ENCODE results near the gene PKP3.

Gene PKP3

GRCh38 chr11:413120-414081 lies 19.4 kb downstream of the PKP3 start:
- no peak for TF ChIP-seq POLR2AphosphoS5 (IDR thresholded peaks at IDR 0.05; ENCODE audit: low read depth, low read length)

DNA sequence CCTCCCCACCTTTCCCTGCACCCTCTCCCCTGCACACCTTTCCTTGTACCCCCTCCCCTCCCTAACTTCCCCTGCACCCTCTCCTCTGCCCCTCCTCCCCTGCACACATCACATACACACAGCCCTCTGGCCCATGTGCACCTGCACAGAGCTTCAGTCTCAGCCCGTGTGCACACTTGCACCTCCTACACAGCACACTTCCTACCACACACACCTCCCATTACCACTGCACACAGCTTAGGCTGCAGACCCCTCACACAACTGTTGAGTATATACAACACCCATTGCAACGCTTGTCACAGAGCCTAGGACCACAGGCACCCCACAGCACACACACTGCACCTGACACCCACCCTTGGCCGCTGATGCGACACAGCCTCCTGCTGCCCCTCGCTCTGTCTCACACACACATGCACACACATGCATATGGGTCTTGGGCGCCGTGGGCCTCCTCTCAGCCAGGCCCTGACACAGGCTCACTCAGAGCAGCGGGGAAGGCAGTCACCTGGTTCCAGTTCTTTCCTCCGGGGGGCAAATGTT lies 20.4 kb downstream of the PKP3 start:
- TF ChIP-seq FOXP2 (optimal IDR thresholded peaks at IDR 0.05; ENCODE audit: borderline replicate concordance, extremely low read depth, extremely low read length, insufficient read depth) (no peak), SIN3A (IDR thresholded peaks at IDR 0.05; ENCODE audit: borderline replicate concordance, insufficient read depth, low read length) (no peak), TAF1 (IDR thresholded peaks at IDR 0.05; ENCODE audit: borderline replicate concordance, insufficient read depth, low read length) (no peak), POLR2AphosphoS5 (IDR thresholded peaks at IDR 0.05; ENCODE audit: low read depth, low read length) (no peak), REST (IDR thresholded peaks at IDR 0.05; ENCODE audit: insufficient read depth in 1 of 2, low read depth in 2 of 2, low read length in 2 of 2) (no peak)

GRCh38 chr11:415640-416041 lies 21.6 kb downstream of the PKP3 start:
- no peak for TF ChIP-seq REST (IDR thresholded peaks at IDR 0.05; ENCODE audit: insufficient read depth in 1 of 2, low read depth in 2 of 2, low read length in 2 of 2)
- no peak for TF ChIP-seq FOXP2 (optimal IDR thresholded peaks at IDR 0.05; ENCODE audit: borderline replicate concordance, extremely low read depth, extremely low read length, insufficient read depth)
- no peak for TF ChIP-seq SIN3A (IDR thresholded peaks at IDR 0.05; ENCODE audit: borderline replicate concordance, insufficient read depth, low read length)
- no peak for TF ChIP-seq POLR2AphosphoS5 (IDR thresholded peaks at IDR 0.05; ENCODE audit: low read depth, low read length)
- no peak for TF ChIP-seq TAF1 (IDR thresholded peaks at IDR 0.05; ENCODE audit: borderline replicate concordance, insufficient read depth, low read length)

GRCh38 chr11:416051-416756 lies 22.2 kb downstream of the PKP3 start:
- TF ChIP-seq POLR2AphosphoS5 (IDR thresholded peaks at IDR 0.05; ENCODE audit: low read depth, low read length) (no peak), FOXP2 (optimal IDR thresholded peaks at IDR 0.05; ENCODE audit: borderline replicate concordance, extremely low read depth, extremely low read length, insufficient read depth) (no peak), SIN3A (IDR thresholded peaks at IDR 0.05; ENCODE audit: borderline replicate concordance, insufficient read depth, low read length) (no peak), REST (IDR thresholded peaks at IDR 0.05; ENCODE audit: insufficient read depth in 1 of 2, low read depth in 2 of 2, low read length in 2 of 2) (no peak), TAF1 (IDR thresholded peaks at IDR 0.05; ENCODE audit: borderline replicate concordance, insufficient read depth, low read length) (no peak)

- no peak for TF ChIP-seq TAF1 (IDR thresholded peaks at IDR 0.05; ENCODE audit: borderline replicate concordance, insufficient read depth, low read length)
- no peak for TF ChIP-seq SIN3A (IDR thresholded peaks at IDR 0.05; ENCODE audit: borderline replicate concordance, insufficient read depth, low read length)
- no peak for TF ChIP-seq POLR2AphosphoS5 (IDR thresholded peaks at IDR 0.05; ENCODE audit: low read depth, low read length)
- TF ChIP-seq FOXP2 (optimal IDR thresholded peaks at IDR 0.05; ENCODE audit: borderline replicate concordance, extremely low read depth, extremely low read length, insufficient read depth) = no peak
- TF ChIP-seq REST (IDR thresholded peaks at IDR 0.05; ENCODE audit: insufficient read depth in 1 of 2, low read depth in 2 of 2, low read length in 2 of 2) = no peak
These were observed 23.0 kb downstream of the PKP3 start for GRCh38 chr11:416757-417621.
